Measurements from ENCODE around the gene LTB.

The LTB gene

DNA sequence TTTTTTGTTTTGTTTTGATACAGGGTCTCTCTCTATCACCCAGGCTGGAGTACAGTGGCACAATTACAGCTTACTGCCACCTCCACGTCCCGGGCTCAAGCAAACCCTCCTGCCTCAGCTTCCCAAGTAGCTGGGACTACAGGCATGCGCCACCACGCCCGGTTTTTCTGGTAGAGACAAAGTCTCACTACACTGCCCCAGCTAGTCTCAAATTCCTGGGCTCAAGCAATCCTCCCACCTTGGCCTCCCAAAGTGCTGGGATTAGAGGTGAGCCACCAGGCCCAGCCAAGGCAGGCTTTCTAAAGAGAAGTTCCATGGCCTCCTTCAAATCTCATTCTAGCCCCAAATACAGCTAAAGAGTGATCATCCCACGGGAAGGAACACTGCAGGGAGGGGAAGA, 48.2 kb downstream of the LTB start:
- Histone ChIP-seq H3K36me3 (ENCODE audit: control insufficient read depth, insufficient read depth, low read length) (peaks cover 51% of the 10 kb centered on the region), H2BK5ac (ENCODE audit: low read length) (no peak overlapping the region), H3K79me1 (ENCODE audit: low read length) (peaks cover 32% of the 10 kb centered on the region), H3K4me2 (ENCODE audit: low read length) (no peak overlapping the region), H2AK5ac (ENCODE audit: low read length) (no peak overlapping the region), H3K79me2 (ENCODE audit: control insufficient read depth, insufficient read depth, low read length) (peaks cover 34% of the 10 kb centered on the region), H3K18ac (ENCODE audit: low read length) (no peak overlapping the region), H3K23ac (ENCODE audit: low read length) (no peak overlapping the region), H3K4me1 (ENCODE audit: control insufficient read depth, low read depth, low read length) (peaks cover 2% of the 10 kb centered on the region), H3K56ac (ENCODE audit: low read length) (no peak overlapping the region), H2BK15ac (replicated peaks; ENCODE audit: low read depth) (no peak overlapping the region), H3K27me3 (ENCODE audit: insufficient read depth, low read length, poor library complexity) (no peaks in the 10 kb centered on the region), H4K8ac (ENCODE audit: low read depth, low read length) (no peak overlapping the region), H4K5ac (ENCODE audit: low read length) (no peak overlapping the region), H3K4ac (ENCODE audit: low read depth, low read length) (no peak overlapping the region), H2BK120ac (ENCODE audit: low read depth, low read length) (no peak overlapping the region), H3K27ac (ENCODE audit: low read depth, low read length) (no peak overlapping the region), H3K4me3 (ENCODE audit: low read length) (no peak overlapping the region), H3K9ac (ENCODE audit: low read length) (no peak overlapping the region)
- DNase-seq, result no peak
- WGBS (ENCODE audit: extremely low coverage, insufficient coverage, low lambda C conversion rate), result no CpG with 5 or more reads among the region's 6 CpGs

DNA sequence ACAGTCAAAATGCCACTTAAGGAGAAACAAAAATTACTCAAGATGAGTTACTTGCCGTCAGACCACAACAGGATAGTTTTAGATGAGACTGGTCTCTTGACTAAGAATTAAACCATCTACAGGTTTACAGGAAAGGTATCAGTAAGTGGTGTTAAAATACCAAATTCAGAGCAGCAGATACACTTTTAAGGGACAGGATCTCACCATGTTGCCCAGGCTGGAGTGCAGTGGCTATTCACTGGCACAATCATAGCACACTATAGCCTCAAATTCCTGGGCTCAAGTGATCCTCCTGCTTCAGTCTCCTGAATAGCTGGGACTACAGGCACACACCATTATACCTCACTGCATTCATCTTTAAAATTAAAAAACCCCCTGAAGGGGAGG, 48.8 kb downstream of the LTB start:
- Histone ChIP-seq H2BK5ac (ENCODE audit: low read length) (no peak overlapping the region), H3K79me1 (ENCODE audit: low read length) (peaks cover 32% of the 10 kb centered on the region)
- WGBS (ENCODE audit: extremely low coverage, insufficient coverage, low lambda C conversion rate), result no CpG with 5 or more reads among the region's 1 CpG

DNA sequence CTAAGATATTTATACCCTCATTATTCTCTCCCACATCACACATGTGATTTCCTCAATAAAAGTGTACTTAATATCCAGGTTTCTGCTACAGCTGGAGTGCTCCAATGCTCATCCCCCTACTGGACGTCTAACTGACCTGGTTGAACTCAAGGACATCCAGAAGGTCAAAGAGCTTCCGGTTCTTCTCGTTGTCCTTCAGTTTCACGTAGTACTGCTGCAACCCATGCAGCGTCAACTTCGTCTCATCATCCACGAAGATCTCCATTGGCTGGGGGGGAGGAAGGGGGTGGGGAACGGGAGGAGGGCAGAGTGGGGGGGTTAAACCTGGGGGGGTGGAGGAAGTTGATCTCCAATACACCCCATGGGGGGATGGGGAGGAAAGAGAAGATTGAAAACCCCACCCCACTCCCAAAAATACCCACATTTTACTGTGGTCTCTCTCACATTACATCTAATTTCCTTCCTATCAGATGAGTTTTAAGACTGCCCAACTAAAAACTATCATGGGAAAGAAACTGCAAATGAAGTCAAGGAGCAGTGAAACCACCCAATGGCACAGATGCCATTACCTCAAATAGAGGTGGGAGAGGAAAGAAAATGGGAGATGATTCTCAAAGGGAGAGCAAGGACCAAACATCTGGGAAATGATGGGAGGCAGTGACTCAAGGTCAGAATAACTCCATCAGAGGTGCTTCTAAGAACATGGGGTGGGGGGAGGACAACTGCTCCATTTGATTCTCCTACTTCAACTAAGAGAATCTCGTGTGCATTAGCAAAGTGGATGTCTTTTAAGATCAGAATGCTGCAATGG, 49.4 kb downstream of the LTB start:
- H3K27me3 ChIP-seq (ENCODE audit: insufficient read depth, low read length, poor library complexity), result no peaks in the 10 kb centered on the region
- H2BK120ac ChIP-seq (ENCODE audit: low read depth, low read length), result no peak overlapping the region
- H3K79me1 ChIP-seq (ENCODE audit: low read length), result peaks cover 32% of the 10 kb centered on the region
- no CpG with 5 or more reads among the region's 9 CpGs for WGBS (ENCODE audit: extremely low coverage, insufficient coverage, low lambda C conversion rate)
- no peak overlapping the region for H2AK5ac ChIP-seq (ENCODE audit: low read length)
- no peak overlapping the region for H3K9ac ChIP-seq (ENCODE audit: low read length)
- H3K4me3 ChIP-seq (ENCODE audit: low read length), result no peak overlapping the region
- H2BK15ac ChIP-seq (replicated peaks; ENCODE audit: low read depth), result no peak overlapping the region
- no peak overlapping the region for H3K56ac ChIP-seq (ENCODE audit: low read length)
- H3K23ac ChIP-seq (ENCODE audit: low read length), result no peak overlapping the region
- DNase-seq, result no peak
- H4K5ac ChIP-seq (ENCODE audit: low read length), result no peak overlapping the region
- H3K4me2 ChIP-seq (ENCODE audit: low read length), result no peak overlapping the region
- peaks cover 44% of the 10 kb centered on the region for H3K36me3 ChIP-seq (ENCODE audit: control insufficient read depth, insufficient read depth, low read length)
- H2BK5ac ChIP-seq (ENCODE audit: low read length), result no peak overlapping the region
- peaks cover 23% of the 10 kb centered on the region for H3K79me2 ChIP-seq (ENCODE audit: control insufficient read depth, insufficient read depth, low read length)
- H3K27ac ChIP-seq (ENCODE audit: low read depth, low read length), result no peak overlapping the region
- H3K4ac ChIP-seq (ENCODE audit: low read depth, low read length), result no peak overlapping the region
- no peak overlapping the region for H4K8ac ChIP-seq (ENCODE audit: low read depth, low read length)
- peaks cover 2% of the 10 kb centered on the region for H3K4me1 ChIP-seq (ENCODE audit: control insufficient read depth, low read depth, low read length)
- no peak overlapping the region for H3K18ac ChIP-seq (ENCODE audit: low read length)

More for the DNA sequence above, 48.8 kb downstream of the LTB start:
- no peak for DNase-seq
- no peak overlapping the region for H2BK120ac ChIP-seq (ENCODE audit: low read depth, low read length)
- no peak overlapping the region for H3K18ac ChIP-seq (ENCODE audit: low read length)
- H3K4me3 ChIP-seq (ENCODE audit: low read length), result no peak overlapping the region
- no peak overlapping the region for H3K4me2 ChIP-seq (ENCODE audit: low read length)
- H4K5ac ChIP-seq (ENCODE audit: low read length), result no peak overlapping the region
- peaks cover 2% of the 10 kb centered on the region for H3K4me1 ChIP-seq (ENCODE audit: control insufficient read depth, low read depth, low read length)
- H3K56ac ChIP-seq (ENCODE audit: low read length), result no peak overlapping the region
- no peak overlapping the region for H3K27ac ChIP-seq (ENCODE audit: low read depth, low read length)
- H3K36me3 ChIP-seq (ENCODE audit: control insufficient read depth, insufficient read depth, low read length), result peaks cover 45% of the 10 kb centered on the region
- H4K8ac ChIP-seq (ENCODE audit: low read depth, low read length), result no peak overlapping the region
- H2BK15ac ChIP-seq (replicated peaks; ENCODE audit: low read depth), result no peak overlapping the region
- H2AK5ac ChIP-seq (ENCODE audit: low read length), result no peak overlapping the region
- no peak overlapping the region for H3K9ac ChIP-seq (ENCODE audit: low read length)
- H3K79me2 ChIP-seq (ENCODE audit: control insufficient read depth, insufficient read depth, low read length), result peaks cover 28% of the 10 kb centered on the region
- no peaks in the 10 kb centered on the region for H3K27me3 ChIP-seq (ENCODE audit: insufficient read depth, low read length, poor library complexity)
- H3K23ac ChIP-seq (ENCODE audit: low read length), result no peak overlapping the region
- H3K4ac ChIP-seq (ENCODE audit: low read depth, low read length), result no peak overlapping the region

DNA sequence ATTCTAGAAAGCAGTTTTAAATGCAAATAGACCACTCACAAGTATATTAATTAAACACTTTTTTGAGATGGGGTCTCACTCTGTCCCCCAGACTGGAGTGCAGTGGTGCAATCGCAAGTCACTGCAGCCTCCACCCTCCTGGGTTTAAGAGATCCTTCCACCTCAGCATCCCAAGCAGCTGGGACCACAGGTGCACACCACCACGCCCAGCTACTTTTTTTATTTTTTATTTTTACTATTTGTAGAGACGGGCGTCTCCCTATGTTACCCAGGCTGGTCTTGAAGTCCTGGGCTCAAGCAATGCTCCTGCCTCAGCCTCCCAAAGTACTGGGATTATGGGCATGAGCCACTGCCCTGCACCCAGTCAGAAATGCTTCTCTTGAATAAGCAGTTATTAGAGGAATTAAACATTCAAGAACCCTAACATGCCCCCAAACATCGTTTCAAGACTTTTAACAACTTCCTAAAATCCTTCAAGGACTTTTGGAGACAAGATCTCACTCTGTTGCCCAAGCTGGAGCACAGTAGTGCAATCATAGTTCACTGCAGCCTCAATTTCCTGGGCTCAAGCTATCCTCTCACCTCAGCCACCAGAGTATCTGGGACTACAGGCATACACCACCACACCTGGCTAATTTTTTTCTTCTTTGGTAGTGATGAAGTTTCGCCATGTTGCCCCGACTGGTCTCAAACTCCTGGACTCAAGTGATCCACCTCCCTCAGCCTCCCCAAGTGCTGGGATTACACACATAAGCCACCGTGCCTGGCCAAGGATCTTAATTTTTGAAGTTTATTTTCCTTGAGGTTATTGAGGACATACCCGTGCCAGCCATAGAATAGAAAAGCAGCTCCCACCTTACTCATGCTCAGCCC, 50.2 kb downstream of the LTB start:
- Histone ChIP-seq H3K23ac (ENCODE audit: low read length) (no peak overlapping the region), H3K27ac (ENCODE audit: low read depth, low read length) (no peak overlapping the region), H3K18ac (ENCODE audit: low read length) (no peak overlapping the region), H3K56ac (ENCODE audit: low read length) (no peak overlapping the region), H3K4me1 (ENCODE audit: control insufficient read depth, low read depth, low read length) (peaks cover 2% of the 10 kb centered on the region), H3K4ac (ENCODE audit: low read depth, low read length) (no peak overlapping the region), H4K8ac (ENCODE audit: low read depth, low read length) (no peak overlapping the region), H2BK15ac (replicated peaks; ENCODE audit: low read depth) (no peak overlapping the region), H3K79me2 (ENCODE audit: control insufficient read depth, insufficient read depth, low read length) (peaks cover 19% of the 10 kb centered on the region), H3K4me3 (ENCODE audit: low read length) (no peak overlapping the region), H3K4me2 (ENCODE audit: low read length) (no peak overlapping the region), H3K9ac (ENCODE audit: low read length) (no peak overlapping the region), H2AK5ac (ENCODE audit: low read length) (no peak overlapping the region), H3K27me3 (ENCODE audit: insufficient read depth, low read length, poor library complexity) (no peaks in the 10 kb centered on the region), H2BK5ac (ENCODE audit: low read length) (no peak overlapping the region), H2BK120ac (ENCODE audit: low read depth, low read length) (no peak overlapping the region), H4K5ac (ENCODE audit: low read length) (no peak overlapping the region), H3K36me3 (ENCODE audit: control insufficient read depth, insufficient read depth, low read length) (peaks cover 44% of the 10 kb centered on the region), H3K79me1 (ENCODE audit: low read length) (peaks cover 32% of the 10 kb centered on the region)
- WGBS (ENCODE audit: extremely low coverage, insufficient coverage, low lambda C conversion rate), result no CpG with 5 or more reads among the region's 9 CpGs
- DNase-seq, result no peak

DNA sequence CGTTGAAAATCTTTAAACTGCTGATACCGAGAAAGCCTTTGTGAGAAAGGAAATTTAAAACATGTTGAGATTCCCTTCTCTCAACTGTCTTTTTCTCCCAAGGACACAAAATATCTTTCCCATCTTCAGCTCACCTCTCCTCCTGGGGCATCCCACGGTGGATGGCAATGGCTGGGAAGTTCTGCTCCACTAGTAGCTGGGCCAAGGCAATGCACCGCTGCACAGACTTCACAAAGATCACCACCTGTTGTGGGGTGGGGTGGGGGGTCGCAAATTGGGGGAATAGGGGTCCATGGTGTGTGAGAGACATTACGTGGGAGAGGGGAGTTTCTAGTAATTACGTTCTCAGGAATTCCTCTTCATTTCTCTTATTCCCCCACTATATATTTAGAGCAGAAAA, 51.1 kb downstream of the LTB start:
- peaks cover 12% of the 10 kb centered on the region for H3K79me2 ChIP-seq (ENCODE audit: control insufficient read depth, insufficient read depth, low read length)
- no peak overlapping the region for H2BK120ac ChIP-seq (ENCODE audit: low read depth, low read length)
- peaks cover 28% of the 10 kb centered on the region for H3K79me1 ChIP-seq (ENCODE audit: low read length)
- H3K4me3 ChIP-seq (ENCODE audit: low read length), result no peak overlapping the region
- no peaks in the 10 kb centered on the region for H3K27me3 ChIP-seq (ENCODE audit: insufficient read depth, low read length, poor library complexity)
- no peak overlapping the region for H2BK15ac ChIP-seq (replicated peaks; ENCODE audit: low read depth)
- peaks cover 38% of the 10 kb centered on the region for H3K36me3 ChIP-seq (ENCODE audit: control insufficient read depth, insufficient read depth, low read length)
- WGBS (ENCODE audit: extremely low coverage, insufficient coverage, low lambda C conversion rate), result no CpG with 5 or more reads among the region's 7 CpGs
- no peak overlapping the region for H3K4ac ChIP-seq (ENCODE audit: low read depth, low read length)
- H2BK5ac ChIP-seq (ENCODE audit: low read length), result no peak overlapping the region
- no peak overlapping the region for H3K18ac ChIP-seq (ENCODE audit: low read length)
- no peak overlapping the region for H3K27ac ChIP-seq (ENCODE audit: low read depth, low read length)
- no peak overlapping the region for H2AK5ac ChIP-seq (ENCODE audit: low read length)
- H3K23ac ChIP-seq (ENCODE audit: low read length), result no peak overlapping the region
- no peak overlapping the region for H3K56ac ChIP-seq (ENCODE audit: low read length)
- H3K9ac ChIP-seq (ENCODE audit: low read length), result no peak overlapping the region
- H4K5ac ChIP-seq (ENCODE audit: low read length), result no peak overlapping the region
- H3K4me1 ChIP-seq (ENCODE audit: control insufficient read depth, low read depth, low read length), result peaks cover 2% of the 10 kb centered on the region
- no peak overlapping the region for H3K4me2 ChIP-seq (ENCODE audit: low read length)
- DNase-seq, result no peak
- no peak overlapping the region for H4K8ac ChIP-seq (ENCODE audit: low read depth, low read length)

Measured in mesendoderm (in vitro differentiated cells).